AG04449 (cell line): ENCODE data around the gene GRIA4.

Source experiments
- CTCF ChIA-PET: fragments of 350-600 bp; formaldehyde crosslinking; extraction: SDS; loops from one replicate; lab custom pipeline; 2021; ENCODE audit warnings: antibody characterized with exemption; lab: Yijun Ruan, JAX
- POLR2A ChIA-PET: fragments of 400-600, 350-600 bp; formaldehyde crosslinking; extraction: SDS; loops from one replicate; lab custom pipeline; 2020; ENCODE audit warnings: antibody characterized with exemption, inconsistent platforms; lab: Yijun Ruan, JAX
- DNase-seq: peaks from one replicate; pipeline ENCODE4 v3.0.0-alpha.2; 2010; ENCODE audit warnings: low read depth, low spot score
- H3K4me3 ChIP-seq: 2 replicates; pipeline ENCODE4 v1.5.1; 2011; ENCODE audit warnings: low read depth, mild to moderate bottlenecking, control low read depth, low read length
- CTCF ChIP-seq: IDR thresholded peaks from one replicate; pipeline ENCODE4 v1.5.1; 2011; ENCODE audit warnings: mild to moderate bottlenecking, moderate library complexity, low read length, control low read depth, inconsistent platforms; ENCODE audit not compliant: insufficient read depth; ENCODE audit errors: missing control alignments

GRIA4 gene

GRCh38 chr11:105953886-105954285 lies 344.0 kb downstream of the GRIA4 start:
- no peak for DNase-seq
- ChIA-PET CTCF (no interaction called here), POLR2A (no interaction called here)
- H3K4me3 ChIP-seq, result no peak overlapping the region
- no peak for TF ChIP-seq CTCF

GRCh38 chr11:105960252-105961245 lies 350.7 kb downstream of the GRIA4 start:
- DNase-seq, result no peak
- no peak for TF ChIP-seq CTCF
- no peak overlapping the region for H3K4me3 ChIP-seq
- ChIA-PET CTCF (no interaction called here), POLR2A (no interaction called here)

GRCh38 chr11:105968021-105968697 lies 358.3 kb downstream of the GRIA4 start:
- ChIA-PET POLR2A (no interaction called here), CTCF (no interaction called here)
- DNase-seq, result no peak
- no peak for TF ChIP-seq CTCF
- no peak overlapping the region for H3K4me3 ChIP-seq

GRCh38 chr11:105969756-105970155 lies 359.9 kb downstream of the GRIA4 start:
- POLR2A ChIA-PET, result no interaction called here
- CTCF ChIA-PET, result no interaction called here
- no peak overlapping the region for H3K4me3 ChIP-seq
- DNase-seq, result no peak
- TF ChIP-seq CTCF, result no peak

- DNase-seq, result no peak
- TF ChIP-seq CTCF, result no peak
- ChIA-PET POLR2A (no interaction called here), CTCF (no interaction called here)
- H3K4me3 ChIP-seq, result no peak overlapping the region
Measured at GRCh38 chr11:105975128-105975527, 365.3 kb downstream of the GRIA4 start.

GRCh38 chr11:105979997-105980703 lies 370.3 kb downstream of the GRIA4 start:
- H3K4me3 ChIP-seq, result no peak overlapping the region

More at GRCh38 chr11:105979997-105980703, 370.3 kb downstream of the GRIA4 start:
- POLR2A ChIA-PET, result no interaction called here
- CTCF ChIA-PET, result interaction anchor here (0.6 kb wide), 1 partner anchor 1523 kb away, joined by 3 read pairs; no protein-coding TSS in a partner anchor
- no peak for DNase-seq
- TF ChIP-seq CTCF, result no peak
